Body of pancreas (tissue), 4 donors: ENCODE results near the gene C6orf58. TPM values are rescaled to one million over a fixed set of nuclear protein-coding genes. Genes with fewer than 3 reads are reported as not detected.

ENCODE experiments used
- ATAC-seq: fragments of 150-250 bp; one replicate; pipeline ENCODE4 v1.9.1; 2016
- DNase-seq, 4 donors: peaks; one replicate each; pipeline ENCODE4 v3.0.0-alpha.2; 2019
- H3K27ac ChIP-seq, 4 donors: fragments of 200-600 bp; sonication (generic); 1 replicate in 3 of 4; 2 replicates in 1 of 4; pipeline versions ENCODE4 v1.5.1 to v1.6.1; 2016 to 2019; ENCODE audit warnings: mild to moderate bottlenecking in 1 of 4, mixed read lengths in 1 of 4, moderate library complexity in 1 of 4
- H3K27me3 ChIP-seq, 2 donors: fragments of 200-600 bp; sonication (generic); one replicate each; pipeline ENCODE4 v1.6.0; 2016; ENCODE audit warnings: mild to moderate bottlenecking in 1 of 2
- H3K36me3 ChIP-seq, 2 donors: fragments of 200-600 bp; sonication (generic); replicated peaks in 1 of 2; 2 replicates each; pipeline ENCODE4 v1.5.1; 2016; ENCODE audit warnings: low read depth in 2 of 2; ENCODE audit not compliant: insufficient read depth in 1 of 2
- H3K4me1 ChIP-seq: fragments of 200-600 bp; sonication (generic); one replicate; pipeline ENCODE4 v1.6.0; 2016
- H3K4me3 ChIP-seq, 2 donors: fragments of 200-600 bp; sonication (generic); 1 replicate in 1 of 2; 2 replicates in 1 of 2; pipeline ENCODE4 v1.5.1; 2016 to 2019
- H3K9me3 ChIP-seq, 3 donors: fragments of 200-600 bp; sonication (generic); 1 replicate in 2 of 3; 2 replicates in 1 of 3; pipeline ENCODE4 v1.5.1; 2016
- CTCF ChIP-seq, 7 experiments: fragments of 450-650 bp in 4 of 7; fragments of 200-600 bp in 3 of 7; sonication (generic) in 3 of 7; IDR thresholded peaks; one replicate each; pipeline ENCODE4 v1.5.1; 2016 to 2019; ENCODE audit warnings: antibody characterized with exemption in 7 of 7
- POLR2A ChIP-seq, 3 donors: fragments of 450-650 bp; IDR thresholded peaks; one replicate each; pipeline ENCODE4 v1.6.1; 2016; ENCODE audit warnings: antibody characterized with exemption in 3 of 3, mild to moderate bottlenecking in 2 of 3
- WGBS, 2 donors: methylation state at CpG; one replicate each; pipeline ENCODE4 v1.1.5; 2017; 5-methylcytosine and 5-hydroxymethylcytosine counted together
- intact Hi-C: fragments of 100-400 bp; cut with DNase I; formaldehyde crosslinking; loops from one replicate; pipeline ENCODE4 v1.15.1; 2023
- total RNA-seq, 2 donors: library from RNA; depleted of rRNA; stranded (reverse); fragments of >200 nt; gene quantifications; one replicate each; pipeline ENCODE4 v1.1.0, GENCODE V29; 2016

Gene C6orf58
- total RNA-seq, 2 donors from 2014 or later, result not detected

- H3K4me1 ChIP-seq, result no peaks in the 10 kb centered on the region
- no peaks in the 10 kb centered on the region for H3K27me3 ChIP-seq
- no peaks in the 10 kb centered on the region for H3K9me3 ChIP-seq
- no peak overlapping the region for H3K4me3 ChIP-seq
- TF ChIP-seq CTCF (IDR thresholded peaks at IDR 0.05) (no peak), POLR2A (IDR thresholded peaks at IDR 0.05) (no peak)
- DNase-seq, result no peak
- intact Hi-C loops, result loop anchor here (10.0 kb wide), 1 partner anchor 80 kb away; no protein-coding TSS in a partner anchor
- no peak for ATAC-seq
- 63 to 73% methylated on average over 4 of the region's 4 CpGs for WGBS, 2 donors
- no peak overlapping the region for H3K27ac ChIP-seq
- H3K36me3 ChIP-seq, result no peaks in the 10 kb centered on the region
These were observed 58.1 kb downstream of the C6orf58 start for GRCh38 chr6:127635091-127635490.

- 58 to 61% methylated on average over 5 of the region's 5 CpGs for WGBS, 2 donors
- intact Hi-C loops, result loop anchor here (10.0 kb wide), 1 partner anchor 83 kb away; no protein-coding TSS in a partner anchor
- H3K27ac ChIP-seq, result no peak overlapping the region
- H3K36me3 ChIP-seq, result no peaks in the 10 kb centered on the region
- H3K27me3 ChIP-seq, result no peaks in the 10 kb centered on the region
- TF ChIP-seq CTCF (IDR thresholded peaks at IDR 0.05) (no peak), POLR2A (IDR thresholded peaks at IDR 0.05) (no peak)
- no peaks in the 10 kb centered on the region for H3K4me1 ChIP-seq
- DNase-seq (no peak), ATAC-seq (no peak)
- H3K9me3 ChIP-seq, result no peaks in the 10 kb centered on the region
- no peak overlapping the region for H3K4me3 ChIP-seq
These were observed 60.9 kb downstream of the C6orf58 start for GRCh38 chr6:127637830-127638409.

Other genes with a start within 250 kb of the C6orf58 start
- gene ECHDC1, start 233.6 kb upstream of the C6orf58 start, total RNA-seq, result 10 to 100 TPM; 27.4 to 35.5 TPM
- gene KIAA0408, start 117.8 kb upstream of the C6orf58 start, total RNA-seq, result 1 to 10 TPM; 1.3 TPM